ENCODE measurements around the gene ACP6.

ACP6 gene

GRCh38 chr1:147673406-147673805 is 3.1 kb upstream of the ACP6 start:
- ATAC-seq = no peak
- no peak for TF ChIP-seq TSHZ2 (CRISPR knock-in tag; IDR thresholded peaks at IDR 0.05)
- TF ChIP-seq BACH2 (CRISPR knock-in tag; IDR thresholded peaks at IDR 0.05; ENCODE audit: borderline replicate concordance) = no peak
- no peak for TF ChIP-seq GLIS3 (CRISPR knock-in tag; IDR thresholded peaks at IDR 0.05)
- no peak for TF ChIP-seq CSDC2 (CRISPR knock-in tag; IDR thresholded peaks at IDR 0.05)
- TF ChIP-seq CSRNP3 (CRISPR knock-in tag; IDR thresholded peaks at IDR 0.05) = no peak
- no peak for TF ChIP-seq ZC3H10 (CRISPR knock-in tag; IDR thresholded peaks at IDR 0.05)
- TF ChIP-seq SNAI2 (CRISPR knock-in tag; IDR thresholded peaks at IDR 0.05) = no peak
- no peak for TF ChIP-seq ESRRG (CRISPR knock-in tag; IDR thresholded peaks at IDR 0.05)
- no peak for TF ChIP-seq ISL1 (CRISPR knock-in tag; IDR thresholded peaks at IDR 0.05)
- no peak for TF ChIP-seq CREB5 (CRISPR knock-in tag; IDR thresholded peaks at IDR 0.05; ENCODE audit: low read depth)
- no peak for TF ChIP-seq TOX (CRISPR knock-in tag; IDR thresholded peaks at IDR 0.05; ENCODE audit: borderline replicate concordance)
- TF ChIP-seq ZNF70 (CRISPR knock-in tag; IDR thresholded peaks at IDR 0.05) = no peak
- no peak for TF ChIP-seq ZNF565 (CRISPR knock-in tag; conservative IDR thresholded peaks at IDR 0.05; ENCODE audit: low read depth)
- TF ChIP-seq ARNTL (CRISPR knock-in tag; IDR thresholded peaks at IDR 0.05; ENCODE audit: borderline replicate concordance, low read depth) = no peak
- TF ChIP-seq PPARA (CRISPR knock-in tag; IDR thresholded peaks at IDR 0.05; ENCODE audit: borderline replicate concordance) = no peak
- no peak for TF ChIP-seq RARB (CRISPR knock-in tag; IDR thresholded peaks at IDR 0.05)
- TF ChIP-seq TCF4 (CRISPR knock-in tag; IDR thresholded peaks at IDR 0.05; ENCODE audit: borderline replicate concordance) = no peak
- no peak for TF ChIP-seq POU6F1 (CRISPR knock-in tag; IDR thresholded peaks at IDR 0.05; ENCODE audit: borderline replicate concordance, low read depth)

GRCh38 chr1:147669469-147670318 is 630 bp downstream of the ACP6 start:
- TF ChIP-seq PPARA (CRISPR knock-in tag; IDR thresholded peaks at IDR 0.05; ENCODE audit: borderline replicate concordance) (no peak), BACH2 (CRISPR knock-in tag; IDR thresholded peaks at IDR 0.05; ENCODE audit: borderline replicate concordance) (no peak), TSHZ2 (CRISPR knock-in tag; IDR thresholded peaks at IDR 0.05) (no peak)
- peak; percentile 72 for ATAC-seq

GRCh38 chr1:147665521-147665920 is 4.8 kb downstream of the ACP6 start:
- no peak for ATAC-seq
- TF ChIP-seq PATZ1 (CRISPR knock-in tag; IDR thresholded peaks at IDR 0.05; ENCODE audit: borderline replicate concordance) (no peak), ESRRG (CRISPR knock-in tag; IDR thresholded peaks at IDR 0.05) (no peak), TOX (CRISPR knock-in tag; IDR thresholded peaks at IDR 0.05; ENCODE audit: borderline replicate concordance) (no peak), ZFP30 (CRISPR knock-in tag; IDR thresholded peaks at IDR 0.05) (no peak), OSR1 (CRISPR knock-in tag; IDR thresholded peaks at IDR 0.05) (no peak), CREB5 (CRISPR knock-in tag; IDR thresholded peaks at IDR 0.05; ENCODE audit: low read depth) (no peak), CSRNP3 (CRISPR knock-in tag; IDR thresholded peaks at IDR 0.05) (no peak)

All from SK-N-SH treated with all-trans-retinoic acid at 6 μM for 48 hours (cell line).